GM21825 (cell line): ENCODE measurements around the gene SMIM33.
"Not testable (repeated sequence)": the region's sequence is repeated elsewhere in the genome, so short reads cannot be mapped to it uniquely, and the experiment has no call there.

Experiments
- ATAC-seq: cut with Tn5 transposase; IDR thresholded peaks from one replicate; pipeline ENCODE4 v1.9.1; 2021; ENCODE audit warnings: mild to moderate bottlenecking, moderate library complexity; ENCODE audit not compliant: unreplicated experiment

SMIM33 gene

DNA sequence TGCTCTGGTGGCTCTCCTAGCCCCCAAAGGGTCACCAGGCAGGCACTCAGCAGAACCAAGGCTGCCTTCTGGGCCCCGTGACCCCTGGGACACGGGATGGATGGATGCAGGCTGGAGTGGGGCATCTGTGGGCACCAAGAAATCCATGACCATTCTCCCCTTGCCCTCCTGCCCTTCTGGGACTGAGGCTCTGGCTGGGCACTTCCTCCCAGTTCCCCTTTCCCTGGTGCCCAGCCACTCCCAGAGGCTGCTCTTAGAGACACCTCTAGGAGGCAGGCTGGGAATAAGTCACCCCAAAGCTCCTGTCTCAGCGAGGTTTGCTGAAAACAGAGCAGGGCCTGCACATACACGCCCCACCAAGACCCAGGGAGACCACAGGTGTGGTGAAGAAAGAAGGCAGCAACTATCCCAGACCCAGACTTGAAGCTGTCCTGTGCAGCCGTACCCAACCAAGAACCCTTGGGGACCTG is 10.8 kb downstream of the SMIM33 start:
- ATAC-seq: no peak

DNA sequence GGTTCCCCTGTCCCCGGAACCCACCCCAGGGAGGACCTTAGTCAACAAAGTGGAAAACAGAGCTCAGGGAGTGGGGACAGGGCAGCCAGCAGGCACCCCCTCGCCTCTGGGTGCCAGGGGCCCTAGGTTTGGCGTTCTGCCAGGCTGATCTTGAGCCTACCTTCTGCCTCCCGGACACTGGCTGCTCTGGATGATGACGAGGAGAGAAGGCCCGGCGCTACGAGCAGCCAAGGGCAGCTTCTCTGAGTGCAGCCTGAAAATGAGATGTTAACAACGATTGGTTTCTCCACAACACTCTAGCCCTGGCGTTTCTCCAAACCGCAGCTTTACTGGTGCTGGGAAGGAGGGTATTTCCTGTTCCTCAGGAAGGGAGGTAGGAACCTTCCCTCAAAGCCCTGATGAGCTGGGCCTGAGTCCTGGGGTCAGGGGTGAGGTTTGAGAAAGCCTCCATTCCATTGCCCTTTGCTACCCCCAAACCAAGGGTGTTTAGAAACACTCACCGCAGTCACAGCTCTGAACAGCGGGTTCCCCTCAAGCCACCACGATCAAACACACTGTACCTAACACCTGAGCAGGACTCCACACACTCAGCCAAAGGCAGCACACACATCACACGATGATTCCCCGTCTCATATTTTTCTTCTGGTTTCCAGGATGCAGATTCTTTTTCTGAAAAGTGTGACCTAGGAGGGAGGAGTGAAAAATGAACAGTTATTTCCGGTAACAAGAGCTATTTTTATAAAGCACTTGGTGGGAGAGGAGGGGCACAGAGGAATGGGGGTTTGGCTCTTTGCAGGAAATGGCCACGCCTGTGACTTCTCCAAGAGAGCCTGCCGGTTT is 11.5 kb downstream of the SMIM33 start, which contains the start of gene STING1:
STING1 (minus strand) TSS at position 709 of the 840 bp plus-strand sequence. CDS start 1,054 bp downstream, outside the sequence.
- no peak for ATAC-seq

DNA sequence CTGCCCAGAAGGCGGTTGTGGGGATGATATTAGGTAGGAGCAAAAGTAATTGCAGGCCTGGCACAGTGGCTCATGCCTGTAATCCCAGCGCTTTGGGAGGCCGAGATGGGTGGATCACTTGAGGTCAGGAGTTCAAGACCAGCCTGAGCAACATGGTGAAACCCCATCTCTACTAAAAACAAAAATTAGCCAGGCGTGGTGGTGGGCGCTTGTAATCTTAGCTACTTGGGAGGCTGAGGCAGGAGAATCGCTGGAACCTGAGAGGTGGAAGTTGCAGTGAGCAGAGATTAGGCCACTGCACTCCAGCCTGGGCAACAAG is 12.0 kb downstream of the SMIM33 start:
- ATAC-seq: not testable (repeated sequence)

DNA sequence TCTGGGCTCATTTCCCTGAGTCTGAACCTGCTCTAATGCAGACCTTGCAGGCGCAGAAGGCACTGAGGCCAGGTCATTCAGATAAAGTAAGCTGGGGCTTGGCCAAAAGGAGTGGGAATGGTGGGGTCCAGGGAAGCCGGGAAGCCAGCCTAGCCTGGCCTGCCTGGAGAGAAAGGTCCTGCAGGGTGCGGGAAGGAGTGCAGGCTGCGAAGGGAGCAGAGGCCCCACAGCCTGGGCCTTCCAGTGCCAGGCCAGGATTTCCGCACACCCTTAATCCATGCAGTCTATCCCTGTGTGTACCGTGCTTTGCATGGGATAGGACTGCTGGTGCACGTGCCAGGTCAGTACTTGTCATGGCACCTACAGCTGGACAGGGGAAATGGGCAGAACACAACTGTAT is 15.4 kb downstream of the SMIM33 start:
- no peak for ATAC-seq

DNA sequence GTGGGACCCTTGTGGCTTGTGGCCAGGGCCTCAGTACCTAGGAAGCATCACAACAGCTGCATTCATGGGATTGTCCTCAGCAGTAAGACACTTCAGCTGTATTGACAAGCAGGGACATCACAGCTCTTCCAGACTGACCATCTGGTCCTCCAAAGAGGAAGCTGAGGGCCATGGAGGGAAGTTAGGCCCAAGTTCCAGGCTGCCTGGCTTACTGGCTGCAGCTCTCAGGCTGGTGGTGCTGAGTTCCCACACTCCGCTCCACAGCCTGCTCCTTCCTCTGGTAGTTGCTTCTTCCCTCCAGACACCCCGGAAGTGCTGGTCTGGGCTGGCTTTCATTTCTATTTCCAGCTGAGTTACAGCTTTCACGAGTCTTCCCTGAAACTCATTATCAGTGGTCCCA is 17.5 kb downstream of the SMIM33 start:
- ATAC-seq: no peak

DNA sequence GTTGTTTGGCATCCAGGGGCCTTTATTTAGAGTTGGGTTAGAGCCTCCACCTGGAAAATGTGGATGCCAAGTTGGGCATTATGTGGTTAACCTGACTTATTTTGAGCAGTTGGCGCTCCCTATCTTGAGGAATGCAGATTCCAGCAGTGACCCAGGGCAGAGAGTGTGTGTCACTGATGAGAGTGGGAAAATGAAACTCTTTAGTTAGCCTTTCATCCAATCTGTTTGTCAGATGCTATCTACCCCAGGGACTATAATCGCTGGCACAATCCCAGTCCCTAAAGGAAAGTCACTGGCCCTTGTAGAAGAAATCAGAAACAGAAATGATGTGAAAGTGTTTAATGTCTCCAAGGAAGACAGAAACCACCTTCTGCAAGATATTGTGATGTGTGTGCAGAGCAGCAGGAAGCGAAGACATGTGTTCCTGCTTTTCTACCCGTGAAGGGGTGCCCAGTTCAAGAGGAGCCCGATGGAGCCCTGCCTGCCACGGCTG is 21.9 kb downstream of the SMIM33 start:
- ATAC-seq: no peak

DNA sequence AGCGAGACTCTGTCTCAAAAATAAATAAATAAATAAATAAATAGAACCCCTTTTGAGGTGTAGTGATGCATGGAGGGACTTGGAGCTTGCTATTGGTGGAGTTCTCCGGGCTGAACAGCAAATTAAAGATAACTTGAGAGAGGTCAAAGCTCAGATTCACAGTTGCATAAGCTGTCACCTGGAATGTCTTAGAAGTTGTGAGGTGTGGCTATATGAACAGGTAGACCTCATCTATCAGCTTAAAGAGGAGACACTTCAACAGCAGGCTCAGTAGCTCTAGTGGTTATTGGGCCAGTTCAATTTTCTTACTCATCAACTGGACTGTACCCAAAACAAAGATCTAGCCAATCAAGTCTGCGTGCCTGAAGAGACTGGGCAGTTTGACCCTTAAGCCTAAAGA is 23.5 kb downstream of the SMIM33 start:
- no peak for ATAC-seq

DNA sequence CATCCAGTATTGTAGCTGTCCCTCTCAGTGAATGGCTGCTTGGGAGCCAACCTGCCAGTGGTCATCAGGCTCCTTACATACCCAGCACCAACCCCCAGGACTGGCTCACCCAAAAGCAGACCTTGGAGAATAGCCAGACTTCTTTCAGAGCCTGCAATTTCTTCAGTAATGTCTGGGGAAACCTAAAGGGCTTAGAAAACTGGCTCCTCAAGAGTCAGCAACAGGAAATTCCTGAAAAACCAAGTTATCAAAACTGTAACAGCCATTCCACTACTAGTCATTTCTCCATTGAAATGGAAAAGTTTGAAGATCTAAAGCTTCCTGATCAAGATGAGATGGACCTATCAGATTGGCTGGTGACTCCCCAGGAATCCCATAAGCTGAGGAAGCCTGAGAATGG is 24.0 kb downstream of the SMIM33 start:
- ATAC-seq: no peak

DNA sequence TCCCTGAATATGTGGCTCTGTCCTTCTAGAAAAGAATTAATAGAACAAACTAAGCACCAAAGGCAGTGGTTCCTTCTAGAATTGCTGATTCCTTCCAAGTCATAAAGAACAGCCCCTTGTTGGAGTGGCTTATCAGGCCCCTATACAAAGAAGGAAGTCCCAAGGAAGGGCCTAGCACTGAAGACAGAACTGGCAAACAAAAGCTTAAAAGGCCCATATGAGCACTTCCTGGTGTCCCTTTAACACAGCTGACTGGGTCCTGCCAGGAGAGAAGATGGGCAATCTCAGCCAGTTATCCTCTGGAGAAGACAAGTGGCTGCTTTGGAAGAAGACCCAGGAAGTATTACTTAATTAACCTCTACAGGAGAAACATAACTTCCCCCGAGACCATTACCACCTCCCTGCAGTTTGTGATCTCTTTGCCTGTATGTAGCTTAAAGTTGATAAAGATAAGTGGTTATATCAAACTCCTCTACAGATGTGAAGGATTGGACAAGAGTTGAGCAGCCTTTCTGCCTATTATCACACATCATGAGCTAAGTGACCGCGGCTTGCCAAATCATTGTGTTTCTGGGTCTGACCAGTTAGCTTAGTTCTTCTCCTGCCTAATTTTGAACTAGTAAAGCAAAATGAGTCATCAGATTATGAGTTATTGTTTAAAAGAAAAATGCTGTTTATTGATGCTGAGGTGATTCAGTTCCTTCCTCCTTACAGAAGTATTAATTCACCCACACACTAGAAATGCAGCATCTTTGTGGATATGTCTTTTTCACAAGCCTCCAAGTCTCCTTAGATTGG is 25.0 kb downstream of the SMIM33 start:
- ATAC-seq: no peak

DNA sequence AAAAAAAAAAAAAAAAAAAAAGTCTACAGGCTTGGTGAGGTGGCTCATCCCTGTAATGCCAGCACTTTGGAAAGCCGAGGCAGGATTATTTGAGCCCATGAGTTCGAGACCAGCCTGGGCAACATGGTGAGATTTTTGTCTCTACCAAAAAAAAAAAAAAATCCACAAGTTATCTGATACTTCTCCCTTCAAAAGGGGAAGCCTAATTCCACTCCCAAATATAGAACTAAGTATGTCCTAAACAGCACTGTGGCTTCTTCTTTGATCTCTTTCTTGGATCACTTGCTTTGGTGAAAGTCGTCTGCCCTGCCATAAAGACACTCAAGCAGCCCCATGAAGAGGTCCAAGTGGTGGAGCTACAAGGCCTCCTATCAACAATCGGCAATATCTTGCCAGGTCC is 30.6 kb downstream of the SMIM33 start:
- no peak for ATAC-seq

DNA sequence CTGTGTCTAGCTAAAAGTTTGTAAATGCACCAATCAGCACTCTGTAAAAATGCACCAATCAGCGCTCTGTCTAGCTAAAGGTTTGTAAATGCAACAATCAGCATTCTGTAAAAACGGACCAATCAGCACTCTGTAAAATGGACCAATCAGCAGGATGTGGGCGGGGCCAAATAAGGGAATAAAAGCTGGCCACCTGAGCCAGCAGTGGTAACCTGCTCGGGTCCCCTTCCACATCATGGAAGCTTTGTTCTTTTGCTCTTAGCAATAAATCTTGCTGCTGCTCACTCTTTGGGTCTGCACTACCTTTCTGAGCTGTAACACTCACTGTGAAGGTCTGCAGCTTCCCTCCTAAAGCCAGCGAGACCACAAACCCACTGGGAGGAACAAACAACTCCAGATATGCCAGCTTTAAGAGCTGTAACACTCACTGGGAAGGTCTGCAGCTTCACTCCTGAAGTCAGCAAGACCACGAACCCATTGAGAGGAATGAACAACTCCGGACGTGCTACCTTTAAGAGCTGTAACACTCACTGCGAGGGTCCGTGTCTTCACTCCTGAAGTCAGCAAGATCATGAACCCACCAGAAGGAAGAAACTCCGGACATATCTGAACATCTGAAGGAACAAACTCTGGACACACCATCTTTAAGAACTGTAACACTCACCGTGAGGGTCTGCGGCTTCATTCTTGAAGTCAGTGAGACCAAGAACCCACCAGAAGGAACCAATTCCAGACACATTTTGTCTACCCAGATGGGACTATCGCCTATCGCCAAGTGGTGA is 32.4 kb downstream of the SMIM33 start:
- ATAC-seq: not testable (repeated sequence)

DNA sequence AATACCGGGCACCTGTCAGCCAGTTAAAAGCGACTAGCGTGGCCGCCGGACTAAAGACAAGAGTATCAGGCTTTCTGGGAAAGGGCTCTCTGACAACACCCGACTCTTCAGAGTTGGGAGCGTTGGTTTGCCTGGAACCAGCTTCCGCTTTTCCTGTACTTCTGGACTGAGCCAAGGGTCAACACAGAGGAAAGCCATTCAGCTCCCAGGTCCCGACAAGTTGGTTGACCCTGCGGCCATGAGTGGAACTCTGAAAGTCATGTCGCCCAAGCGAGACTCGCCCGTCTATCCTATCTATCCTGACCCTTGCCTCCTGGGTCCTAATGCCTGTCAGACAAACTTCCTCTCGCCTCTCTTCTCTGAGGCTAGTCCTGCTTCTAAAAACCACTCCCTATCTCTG is 33.1 kb downstream of the SMIM33 start:
- not testable (repeated sequence) for ATAC-seq

DNA sequence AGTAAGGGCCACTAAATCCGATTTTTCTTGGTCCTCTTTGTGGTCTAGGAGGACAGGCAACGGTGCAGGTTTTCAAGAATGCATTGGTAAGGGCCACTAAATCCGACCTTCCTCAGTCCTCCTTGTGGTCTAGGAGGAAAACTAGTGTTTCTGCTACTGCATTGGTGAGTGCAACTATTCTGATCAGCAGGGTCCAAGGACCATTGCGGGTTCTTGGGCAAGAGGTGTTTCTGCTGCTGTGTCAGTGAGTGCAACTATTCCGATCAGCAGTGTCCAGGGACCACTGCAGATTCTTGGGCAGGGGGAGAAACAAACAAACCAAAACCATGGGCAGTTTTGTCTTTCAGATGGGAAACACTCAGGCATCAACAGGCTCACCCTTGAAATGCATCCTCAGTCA is 33.9 kb downstream of the SMIM33 start:
- ATAC-seq: not testable (repeated sequence)

DNA sequence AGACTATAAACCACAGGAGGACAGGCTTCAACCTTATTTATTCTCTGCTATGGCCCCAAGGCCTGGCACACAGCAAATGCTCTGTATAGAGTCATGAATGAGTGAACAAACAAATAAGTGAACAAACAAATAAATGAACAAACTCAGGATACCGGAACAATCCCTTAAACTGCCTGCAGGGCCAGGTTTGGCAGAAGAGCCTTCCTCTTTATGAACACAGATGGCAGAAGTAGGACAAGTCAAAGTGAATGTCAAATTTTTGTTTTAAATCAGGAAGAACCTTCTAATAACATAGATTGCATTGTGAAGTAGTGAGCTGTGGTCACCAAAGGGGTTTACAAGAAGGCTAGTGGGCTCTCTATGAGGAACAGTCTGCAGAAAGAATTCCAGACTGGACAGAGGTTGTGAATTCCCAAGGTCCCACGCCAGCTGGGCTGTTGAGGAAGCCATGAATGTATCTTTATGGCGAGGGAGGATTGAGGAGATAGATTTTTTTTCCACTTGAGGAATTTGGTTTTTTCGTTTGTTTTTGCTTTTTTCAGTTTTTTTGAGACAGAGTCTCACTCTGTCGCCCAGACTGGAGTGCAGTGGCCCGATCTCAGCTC is 42.1 kb downstream of the SMIM33 start:
- no peak for ATAC-seq

DNA sequence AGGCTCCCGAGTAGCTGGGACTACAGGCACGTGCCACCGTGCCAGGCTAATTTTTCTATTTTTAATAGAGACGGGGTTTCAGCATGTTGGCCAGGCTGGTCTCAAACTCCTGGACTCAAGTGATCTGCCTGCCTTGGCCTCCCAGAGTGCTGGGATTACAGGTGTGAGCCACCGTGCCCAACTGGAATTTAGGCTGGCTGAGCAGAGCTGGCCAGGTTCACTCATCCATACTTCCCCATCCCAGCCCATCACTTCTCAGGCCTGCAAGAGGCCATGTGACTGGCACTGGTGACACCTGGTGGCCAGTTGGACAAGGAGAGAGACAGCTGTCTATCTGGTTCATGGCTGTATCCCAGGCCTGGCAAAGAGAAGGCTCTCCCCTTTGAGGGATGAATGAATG is 42.6 kb downstream of the SMIM33 start:
- ATAC-seq: peak; percentile 48

DNA sequence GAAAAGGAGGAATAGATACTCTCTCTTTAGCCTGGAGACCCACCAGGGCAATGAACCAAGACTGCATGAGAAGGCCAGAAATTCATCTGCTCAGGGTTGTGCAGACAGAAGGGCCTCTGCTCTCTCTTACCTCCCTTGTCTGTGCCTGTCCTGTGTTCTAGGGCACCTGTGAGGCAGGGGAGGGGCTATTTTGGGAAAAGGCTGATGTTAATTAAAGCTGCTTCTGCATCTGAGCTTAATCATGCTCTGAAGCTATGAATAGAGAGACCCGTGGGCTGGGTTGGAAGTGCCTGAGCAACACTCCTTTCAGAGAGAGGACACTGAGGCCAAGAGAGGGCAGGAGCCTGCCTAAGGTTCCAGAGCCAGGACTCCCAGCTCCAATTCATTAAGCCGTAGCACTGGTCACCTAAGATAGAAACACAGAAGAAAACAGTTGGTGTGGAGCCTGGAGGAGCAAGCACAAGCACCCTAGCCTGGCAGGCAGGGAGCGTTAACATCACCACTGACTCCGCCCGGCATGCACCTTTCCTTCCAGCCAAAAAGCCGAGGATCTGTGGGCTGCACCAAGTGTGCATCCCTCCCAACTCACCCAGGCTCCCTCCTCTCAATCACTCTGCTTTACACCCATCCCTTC is 43.2 kb downstream of the SMIM33 start:
- peak; percentile 10 for ATAC-seq

DNA sequence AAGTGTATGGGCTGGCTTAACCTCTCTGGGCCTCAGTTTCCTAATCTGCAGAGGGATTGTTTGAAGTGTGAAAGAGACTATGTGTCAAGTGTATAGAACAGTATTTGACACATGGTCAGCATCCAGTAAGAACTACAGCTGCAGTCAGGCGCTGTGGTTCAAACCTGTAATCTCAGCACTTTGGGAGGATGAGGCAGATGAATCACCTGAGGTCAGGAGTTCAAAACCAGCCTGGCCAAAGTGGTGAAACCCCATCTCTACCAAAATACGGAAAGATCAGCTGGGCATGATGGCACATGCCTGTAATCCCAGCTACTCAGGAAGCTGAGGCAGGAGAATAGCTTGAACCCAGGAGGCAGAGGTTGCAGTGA is 43.7 kb downstream of the SMIM33 start:
- ATAC-seq: no peak

DNA sequence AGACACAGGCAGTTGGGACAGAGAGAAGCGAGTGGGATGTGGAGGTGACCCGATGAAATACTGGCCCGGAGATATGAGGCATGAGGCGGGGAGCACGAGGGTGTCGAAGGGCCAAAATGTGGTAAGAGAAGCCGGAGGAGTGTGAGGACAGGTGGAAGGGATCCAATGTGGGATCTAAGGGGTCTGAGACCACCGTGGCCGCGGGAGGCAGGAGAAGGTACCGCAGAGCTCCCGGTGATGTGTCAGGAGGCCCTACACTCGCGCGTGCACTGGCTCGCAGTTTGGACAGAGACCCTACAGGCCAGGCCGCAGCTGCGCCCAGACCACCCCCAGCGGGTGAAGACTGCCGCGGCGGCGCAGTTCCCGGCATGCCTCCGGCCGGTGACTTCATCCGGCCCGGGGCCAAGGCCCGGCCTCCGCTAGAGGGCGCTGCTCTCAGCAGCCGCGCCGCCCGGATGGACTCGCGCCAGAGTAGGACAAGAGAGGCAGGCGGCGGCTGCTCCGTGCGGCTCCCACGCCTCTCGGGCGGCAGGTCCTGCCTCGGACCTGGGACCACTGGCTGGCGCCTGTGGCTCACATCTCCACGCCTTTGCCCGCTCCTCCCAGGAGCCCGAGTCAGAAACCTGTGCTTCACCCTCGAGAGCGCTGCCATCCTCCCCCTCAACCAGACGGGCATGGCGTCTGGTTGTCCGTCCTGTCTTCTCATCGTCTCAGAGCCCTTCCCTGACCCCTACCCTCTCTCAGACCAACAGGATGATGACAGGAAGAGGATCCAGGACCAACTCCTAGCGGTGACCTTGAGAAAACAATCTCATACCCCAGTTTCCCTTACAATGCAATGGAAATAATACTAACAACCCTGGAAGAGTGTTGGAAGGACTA is 47.1 kb downstream of the SMIM33 start:
- ATAC-seq: peak; percentile 84
